ENCODE results near the gene PARS2. TPM values are rescaled to one million over a fixed set of nuclear protein-coding genes. Genes with fewer than 3 reads are reported as not detected.

PARS2 gene
- total RNA-seq, 2 experiments from 2014 or later, result not detected

DNA sequence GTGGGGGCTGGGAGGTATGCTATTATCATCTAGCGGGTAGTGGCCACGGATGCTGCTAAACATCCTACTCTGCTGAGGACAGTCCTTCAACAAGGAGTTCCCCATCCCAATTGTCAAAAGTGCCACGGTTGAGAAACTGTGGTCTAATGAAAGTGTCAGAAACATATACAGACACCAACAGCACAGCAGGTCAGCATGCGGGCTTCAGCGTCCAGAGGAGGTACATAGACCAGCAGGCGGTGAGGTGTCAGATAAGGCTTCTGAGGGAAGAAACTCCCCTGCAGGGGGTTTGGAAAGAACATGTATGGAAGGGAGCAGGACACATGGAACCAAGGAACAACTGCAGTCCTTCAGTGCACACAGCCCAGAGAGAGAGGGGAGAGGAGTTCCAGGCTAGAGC is 53.5 kb downstream of the PARS2 start:
- no peak overlapping the region for H3K27ac Mint-ChIP-seq
- H3K4me1 Mint-ChIP-seq (ENCODE audit: low read depth), result peaks cover 12% of the 10 kb centered on the region
- Histone ChIP-seq H3K9me3 (ENCODE audit: control insufficient read depth in 1 of 2, insufficient read depth in 1 of 2, low read length in 2 of 2) (no peaks in the 10 kb centered on the region), H3K27ac (ENCODE audit: low read depth in 1 of 2, low read length in 2 of 2) (no peak overlapping the region), H3K36me3 (ENCODE audit: insufficient read depth, low read length) (no peaks in the 10 kb centered on the region), H3K4me3 (ENCODE audit: low read length) (no peak overlapping the region), H3K27me3 (ENCODE audit: control insufficient read depth in 1 of 2, insufficient read depth in 2 of 2, low read length in 2 of 2) (no peaks in the 10 kb centered on the region), H3K4me1 (ENCODE audit: insufficient read depth, low read length) (peaks cover 9% of the 10 kb centered on the region)
- H3K9me3 Mint-ChIP-seq, result no peaks in the 10 kb centered on the region
- ChIA-PET POLR2A (no interaction called here), CTCF (no interaction called here)
- peaks cover 1% of the 10 kb centered on the region for H3K36me3 Mint-ChIP-seq (ENCODE audit: low read depth)
- no peak for ATAC-seq (ENCODE audit: poor library complexity)
- TF ChIP-seq, protein P1, sequence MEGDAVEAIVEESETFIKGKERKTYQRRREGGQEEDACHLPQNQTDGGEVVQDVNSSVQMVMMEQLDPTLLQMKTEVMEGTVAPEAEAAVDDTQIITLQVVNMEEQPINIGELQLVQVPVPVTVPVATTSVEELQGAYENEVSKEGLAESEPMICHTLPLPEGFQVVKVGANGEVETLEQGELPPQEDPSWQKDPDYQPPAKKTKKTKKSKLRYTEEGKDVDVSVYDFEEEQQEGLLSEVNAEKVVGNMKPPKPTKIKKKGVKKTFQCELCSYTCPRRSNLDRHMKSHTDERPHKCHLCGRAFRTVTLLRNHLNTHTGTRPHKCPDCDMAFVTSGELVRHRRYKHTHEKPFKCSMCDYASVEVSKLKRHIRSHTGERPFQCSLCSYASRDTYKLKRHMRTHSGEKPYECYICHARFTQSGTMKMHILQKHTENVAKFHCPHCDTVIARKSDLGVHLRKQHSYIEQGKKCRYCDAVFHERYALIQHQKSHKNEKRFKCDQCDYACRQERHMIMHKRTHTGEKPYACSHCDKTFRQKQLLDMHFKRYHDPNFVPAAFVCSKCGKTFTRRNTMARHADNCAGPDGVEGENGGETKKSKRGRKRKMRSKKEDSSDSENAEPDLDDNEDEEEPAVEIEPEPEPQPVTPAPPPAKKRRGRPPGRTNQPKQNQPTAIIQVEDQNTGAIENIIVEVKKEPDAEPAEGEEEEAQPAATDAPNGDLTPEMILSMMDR (IDR thresholded peaks at IDR 0.05), result no peak
- intact Hi-C loops (cut with DNase I, micrococcal nuclease), result loop anchor here in 1 of 2 experiments (10.0 kb wide), 2 partner anchors 766 to 1386 kb away; partner anchors contain the start of genes IFT25, LRP8 and LRRC42
- peaks cover 16% of the 10 kb centered on the region for H3K27me3 Mint-ChIP-seq
- DNase-seq, result no peak
- no peak overlapping the region for H3K4me3 Mint-ChIP-seq

DNA sequence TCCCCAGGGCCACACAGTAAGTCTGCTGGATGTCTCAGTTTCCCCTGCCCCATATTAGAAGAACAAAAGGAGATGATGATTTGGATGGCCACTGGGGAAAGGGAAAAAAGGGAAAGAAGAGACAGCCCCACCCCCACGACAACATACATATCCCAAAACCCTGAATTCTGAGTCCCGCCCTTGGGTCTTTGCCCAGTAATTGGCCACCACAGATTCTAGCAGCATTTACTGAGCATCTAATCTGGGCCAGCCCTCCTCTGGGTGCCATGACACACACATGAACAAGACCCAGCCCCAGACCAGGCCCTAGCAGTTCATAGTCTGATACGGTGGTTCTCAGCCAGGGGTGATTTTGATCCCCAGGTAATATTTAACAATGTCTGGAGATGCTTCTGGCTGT is 53.9 kb downstream of the PARS2 start:
- intact Hi-C loops (cut with DNase I, micrococcal nuclease), result loop anchor here in 1 of 2 experiments (10.0 kb wide), 2 partner anchors 766 to 1386 kb away; partner anchors contain the start of genes IFT25, LRP8 and LRRC42

DNA sequence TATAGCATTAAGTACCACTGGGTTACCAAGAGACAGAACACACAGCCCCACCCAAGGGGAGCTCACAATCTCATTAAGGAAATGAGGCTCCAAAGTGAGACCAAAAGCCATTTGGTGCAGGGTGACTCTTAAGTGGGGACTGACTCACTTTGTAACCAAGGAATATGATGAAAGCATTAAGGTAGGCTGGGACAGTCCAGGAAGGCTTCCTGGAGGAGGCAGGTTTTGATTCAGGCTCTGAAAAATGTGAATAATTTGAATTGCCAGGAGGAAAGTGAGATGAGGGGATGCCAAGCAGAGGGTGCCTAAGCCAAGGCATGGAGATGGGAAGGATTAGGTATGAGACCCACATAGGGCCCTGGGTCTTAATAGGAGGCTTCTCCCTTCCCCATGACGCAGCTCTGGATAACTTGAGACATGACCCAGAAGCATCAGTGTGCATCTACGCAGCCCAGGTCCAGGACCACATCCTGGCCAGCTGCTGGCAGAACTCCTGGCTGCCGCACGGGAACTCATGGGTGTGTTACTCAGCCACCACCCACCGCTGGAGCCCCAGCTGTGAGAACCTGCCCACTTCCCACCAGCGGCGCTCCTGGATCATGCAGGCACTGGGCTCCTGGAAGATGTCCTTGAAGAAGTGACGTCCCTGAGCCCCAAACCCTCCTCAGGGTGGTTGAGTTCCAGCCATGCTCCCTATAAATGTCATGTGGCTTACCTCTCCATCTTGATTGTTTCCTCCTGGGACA is 54.6 kb downstream of the PARS2 start:
- Histone ChIP-seq H3K4me3 (ENCODE audit: low read length) (no peak overlapping the region), H3K27ac (ENCODE audit: low read depth in 1 of 2, low read length in 2 of 2) (no peak overlapping the region), H3K9me3 (ENCODE audit: control insufficient read depth in 1 of 2, insufficient read depth in 1 of 2, low read length in 2 of 2) (no peaks in the 10 kb centered on the region), H3K27me3 (ENCODE audit: control insufficient read depth in 1 of 2, insufficient read depth in 2 of 2, low read length in 2 of 2) (no peaks in the 10 kb centered on the region), H3K36me3 (ENCODE audit: insufficient read depth, low read length) (no peaks in the 10 kb centered on the region), H3K4me1 (ENCODE audit: insufficient read depth, low read length) (peaks cover under 1% of the 10 kb centered on the region)
- CTCF ChIA-PET, result no interaction called here
- Mint-ChIP-seq H3K27ac (no peak overlapping the region), H3K36me3 (ENCODE audit: low read depth) (no peaks in the 10 kb centered on the region), H3K27me3 (peaks cover 21% of the 10 kb centered on the region), H3K4me3 (no peak overlapping the region), H3K4me1 (ENCODE audit: low read depth) (peaks cover 6% of the 10 kb centered on the region), H3K9me3 (no peaks in the 10 kb centered on the region)
- no peak for DNase-seq
- intact Hi-C loops (cut with DNase I, micrococcal nuclease), result loop anchor here in 1 of 2 experiments (10.0 kb wide), 2 partner anchors 765 to 1385 kb away; partner anchors contain the start of genes IFT25, LRP8 and LRRC42
- no peak for ATAC-seq (ENCODE audit: poor library complexity)
- POLR2A ChIA-PET, result no interaction called here
- TF ChIP-seq, protein P1 (IDR thresholded peaks at IDR 0.05), result no peak

More for the DNA sequence above, 53.9 kb downstream of the PARS2 start:
- CTCF ChIA-PET, result no interaction called here
- Mint-ChIP-seq H3K27me3 (peaks cover 17% of the 10 kb centered on the region), H3K27ac (no peak overlapping the region), H3K9me3 (no peaks in the 10 kb centered on the region), H3K4me1 (ENCODE audit: low read depth) (peaks cover 10% of the 10 kb centered on the region), H3K36me3 (ENCODE audit: low read depth) (no peaks in the 10 kb centered on the region), H3K4me3 (no peak overlapping the region)
- Histone ChIP-seq H3K4me1 (ENCODE audit: insufficient read depth, low read length) (peaks cover 8% of the 10 kb centered on the region), H3K36me3 (ENCODE audit: insufficient read depth, low read length) (no peaks in the 10 kb centered on the region), H3K27ac (ENCODE audit: low read depth in 1 of 2, low read length in 2 of 2) (no peak overlapping the region), H3K9me3 (ENCODE audit: control insufficient read depth in 1 of 2, insufficient read depth in 1 of 2, low read length in 2 of 2) (no peaks in the 10 kb centered on the region), H3K4me3 (ENCODE audit: low read length) (no peak overlapping the region), H3K27me3 (ENCODE audit: control insufficient read depth in 1 of 2, insufficient read depth in 2 of 2, low read length in 2 of 2) (no peaks in the 10 kb centered on the region)
- TF ChIP-seq, protein P1 (IDR thresholded peaks at IDR 0.05), result no peak
- DNase-seq (no peak), ATAC-seq (ENCODE audit: poor library complexity) (no peak)
- POLR2A ChIA-PET, result no interaction called here

All from CD4-positive, alpha-beta T cell (primary cell).